GM18519 (cell line): ENCODE measurements around the gene RASGEF1C.

ENCODE experiments used
- ATAC-seq: cut with Tn5 transposase; IDR thresholded peaks from one replicate; pipeline ENCODE4 v1.9.1; 2021; ENCODE audit warnings: mild to moderate bottlenecking, moderate library complexity; ENCODE audit not compliant: unreplicated experiment, low FRiP score

RASGEF1C gene

DNA sequence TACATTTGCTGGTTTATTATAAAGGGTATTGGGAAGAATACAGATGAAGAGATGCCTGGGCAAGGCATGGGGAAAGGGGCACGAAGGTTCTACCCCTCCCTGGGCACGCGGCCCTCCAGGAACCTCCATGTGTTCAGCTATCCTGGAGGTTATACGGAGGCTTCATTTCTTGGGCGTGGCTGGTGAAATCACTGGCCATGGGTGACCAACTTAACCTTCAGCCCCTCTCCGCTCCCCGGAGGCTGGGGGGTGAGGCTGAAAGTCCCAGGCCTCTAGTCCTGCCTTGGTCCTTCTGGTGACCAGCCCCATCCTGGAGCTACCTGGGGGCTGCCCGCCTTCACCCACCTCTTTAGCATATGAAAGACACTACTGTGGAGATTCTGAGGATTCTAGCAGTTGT is 120.5 kb downstream of the RASGEF1C start:
- ATAC-seq = no peak

DNA sequence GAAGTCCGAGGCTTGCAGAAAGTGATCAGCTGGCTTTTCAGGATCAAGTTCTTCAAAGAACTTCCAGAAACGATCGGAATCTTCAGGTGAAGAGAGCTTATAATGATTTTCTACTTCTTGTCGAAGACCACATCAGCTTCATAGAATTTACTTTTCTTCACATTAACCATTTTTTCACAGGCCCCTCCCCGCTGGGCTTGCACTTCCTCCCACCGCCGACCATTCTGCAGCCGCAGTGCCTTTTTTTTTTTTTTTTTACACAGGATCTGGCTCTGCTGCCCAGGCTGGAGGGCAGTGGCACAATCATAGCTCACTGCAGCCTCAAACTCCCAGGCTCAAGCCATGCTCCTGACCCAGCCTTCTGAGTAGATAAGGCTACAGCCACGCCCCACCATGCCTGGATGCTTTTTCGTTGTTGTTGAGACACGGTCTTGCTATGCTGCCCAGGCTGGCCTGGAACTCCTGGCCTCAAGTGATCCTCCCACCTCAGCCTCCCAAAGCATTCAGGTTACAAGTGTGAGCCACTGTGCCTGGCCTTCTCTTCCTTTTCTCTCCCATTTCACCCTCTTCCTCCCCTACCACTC is 122.1 kb downstream of the RASGEF1C start:
- no peak for ATAC-seq

DNA sequence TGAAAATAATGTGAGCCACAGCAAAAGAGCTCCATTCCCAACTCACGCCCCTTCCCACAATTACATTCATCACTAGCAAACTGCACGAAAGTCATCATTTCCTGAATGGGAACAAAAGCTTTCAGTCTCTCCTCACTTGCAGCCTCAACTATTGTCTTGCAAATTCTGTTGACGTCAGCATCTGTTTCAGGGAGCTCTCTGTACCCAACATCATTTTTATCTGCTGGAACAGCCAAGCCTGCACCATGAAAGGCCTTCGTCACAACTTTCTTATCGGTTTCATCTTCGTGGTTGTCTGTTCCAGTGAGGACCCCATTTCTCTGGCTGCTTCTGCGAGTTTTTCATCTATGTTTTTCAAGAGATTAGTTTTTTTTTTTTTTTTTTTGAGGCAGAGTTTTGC is 123.2 kb downstream of the RASGEF1C start:
- ATAC-seq = no peak

DNA sequence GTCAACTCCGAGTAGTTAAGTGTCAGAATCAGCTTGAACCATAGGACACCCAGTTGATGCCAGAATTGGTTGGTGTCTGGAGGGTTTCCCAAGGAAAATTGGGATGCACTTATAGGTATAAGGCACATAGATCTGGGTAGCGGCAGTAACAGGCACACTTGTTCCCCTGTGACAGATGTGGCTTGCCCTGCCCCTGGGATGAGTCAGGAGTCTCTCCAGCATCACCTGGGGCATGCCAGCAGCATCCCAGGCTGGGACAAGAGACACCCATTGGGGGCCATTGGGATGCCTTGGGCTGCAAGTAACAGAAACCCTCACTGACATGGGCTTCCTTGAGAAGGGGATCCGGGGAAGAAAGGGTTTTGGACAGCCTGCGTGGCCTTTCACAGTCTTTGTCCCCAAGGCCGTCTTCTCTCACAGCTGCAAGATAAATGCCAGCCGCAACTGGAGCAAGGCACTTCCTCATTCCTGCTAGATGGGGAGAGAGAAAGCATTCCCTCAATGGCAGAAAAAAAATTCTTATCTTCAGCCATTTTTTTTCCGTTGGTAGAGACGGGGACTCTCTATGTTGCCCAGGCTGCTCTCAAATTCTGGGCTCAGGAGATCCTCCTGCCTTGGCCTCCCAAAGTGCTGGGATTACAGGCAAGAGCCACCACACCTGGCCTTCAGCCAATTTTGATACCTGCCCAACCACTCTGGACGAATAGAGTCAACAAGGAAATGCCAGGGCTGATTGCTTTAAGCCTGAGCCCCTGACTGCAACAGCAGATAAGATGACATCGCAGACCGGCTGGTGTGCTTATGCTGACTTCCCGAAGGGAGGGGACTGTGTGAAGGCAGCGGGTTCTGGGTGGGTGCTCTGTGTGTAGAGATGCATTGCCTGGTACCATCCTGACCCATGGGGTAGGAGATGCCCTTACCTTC is 124.1 kb downstream of the RASGEF1C start:
- no peak for ATAC-seq

DNA sequence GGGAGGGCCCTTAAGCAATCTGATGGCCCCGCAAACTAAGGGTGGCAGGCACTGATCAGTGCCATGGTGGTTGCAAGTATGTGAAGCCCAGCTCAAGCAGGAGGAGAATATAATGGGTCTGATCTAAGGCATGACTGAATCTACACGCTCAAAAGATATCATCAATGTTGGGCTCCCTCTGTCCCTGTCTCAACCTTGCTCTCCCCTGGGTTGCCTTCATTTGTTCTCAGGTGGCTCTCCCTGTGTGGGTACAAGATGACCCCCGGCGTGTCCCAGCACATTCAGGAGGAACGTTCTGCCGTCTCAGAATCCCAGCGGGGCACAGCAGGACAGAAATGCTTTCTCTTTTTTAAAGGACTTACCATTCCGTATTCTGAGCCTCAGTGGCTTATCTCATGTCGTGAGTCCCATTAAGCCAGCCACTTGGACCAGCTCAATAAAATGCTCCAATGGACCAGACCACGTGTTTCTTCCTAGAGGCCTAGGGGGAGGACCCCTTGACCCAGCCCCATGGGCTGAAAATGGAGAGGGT is 125.4 kb downstream of the RASGEF1C start:
- ATAC-seq = no peak

DNA sequence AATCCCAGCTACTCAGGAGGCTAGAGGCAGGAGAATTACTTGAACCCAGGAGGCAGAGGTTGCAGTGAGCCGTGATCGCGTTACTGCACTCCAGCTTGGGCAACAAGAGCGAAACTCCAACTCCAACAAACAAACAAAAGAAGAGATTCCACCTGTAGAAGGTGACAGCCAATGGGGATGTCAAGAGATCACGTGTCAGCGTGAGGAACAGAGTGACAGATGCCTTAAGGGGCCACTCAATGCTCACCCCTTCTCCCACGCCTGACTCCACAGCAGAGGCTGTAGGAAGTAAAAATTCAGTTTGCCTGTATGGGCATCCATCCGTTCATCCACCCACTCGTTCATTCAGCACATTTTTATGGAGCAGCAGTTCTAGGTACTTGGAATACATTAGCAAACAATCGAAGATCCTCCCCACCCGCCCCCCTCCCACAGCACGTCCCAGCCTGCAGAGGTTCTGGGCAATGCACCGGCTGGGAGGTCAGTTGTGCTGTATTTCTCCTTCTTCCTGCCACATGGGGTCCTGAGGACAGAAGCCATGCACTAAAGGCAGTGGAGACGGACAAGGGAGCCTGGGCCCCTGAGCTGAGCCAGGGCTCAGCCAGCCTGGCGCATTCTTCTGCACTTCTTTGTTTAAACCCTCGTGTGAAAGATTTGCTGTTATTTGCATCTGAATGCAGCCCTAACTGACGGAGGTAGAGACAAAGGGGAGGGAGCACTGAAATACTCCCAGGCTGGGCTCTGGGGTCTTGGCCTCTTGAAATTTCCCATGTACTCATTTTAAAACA is 126.2 kb downstream of the RASGEF1C start:
- ATAC-seq = no peak

DNA sequence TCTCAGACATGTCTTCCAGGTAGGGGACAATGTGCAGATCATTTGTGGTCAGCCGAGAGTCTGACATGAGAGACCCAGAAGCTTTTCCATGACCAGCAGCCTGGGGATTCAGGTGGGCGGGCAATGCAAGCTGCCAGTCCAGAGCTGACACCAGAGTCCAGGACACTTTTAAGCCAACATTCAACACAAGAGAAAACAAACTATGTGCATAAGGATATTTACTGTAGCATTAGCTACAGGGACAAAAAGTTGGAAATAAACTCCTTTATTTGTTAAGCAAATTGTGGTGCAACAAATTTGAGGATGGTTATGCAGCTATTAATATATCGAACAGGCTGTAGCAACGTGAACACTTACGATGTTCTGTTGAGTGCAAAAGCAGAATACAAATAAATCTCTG is 127.5 kb downstream of the RASGEF1C start:
- no peak for ATAC-seq

DNA sequence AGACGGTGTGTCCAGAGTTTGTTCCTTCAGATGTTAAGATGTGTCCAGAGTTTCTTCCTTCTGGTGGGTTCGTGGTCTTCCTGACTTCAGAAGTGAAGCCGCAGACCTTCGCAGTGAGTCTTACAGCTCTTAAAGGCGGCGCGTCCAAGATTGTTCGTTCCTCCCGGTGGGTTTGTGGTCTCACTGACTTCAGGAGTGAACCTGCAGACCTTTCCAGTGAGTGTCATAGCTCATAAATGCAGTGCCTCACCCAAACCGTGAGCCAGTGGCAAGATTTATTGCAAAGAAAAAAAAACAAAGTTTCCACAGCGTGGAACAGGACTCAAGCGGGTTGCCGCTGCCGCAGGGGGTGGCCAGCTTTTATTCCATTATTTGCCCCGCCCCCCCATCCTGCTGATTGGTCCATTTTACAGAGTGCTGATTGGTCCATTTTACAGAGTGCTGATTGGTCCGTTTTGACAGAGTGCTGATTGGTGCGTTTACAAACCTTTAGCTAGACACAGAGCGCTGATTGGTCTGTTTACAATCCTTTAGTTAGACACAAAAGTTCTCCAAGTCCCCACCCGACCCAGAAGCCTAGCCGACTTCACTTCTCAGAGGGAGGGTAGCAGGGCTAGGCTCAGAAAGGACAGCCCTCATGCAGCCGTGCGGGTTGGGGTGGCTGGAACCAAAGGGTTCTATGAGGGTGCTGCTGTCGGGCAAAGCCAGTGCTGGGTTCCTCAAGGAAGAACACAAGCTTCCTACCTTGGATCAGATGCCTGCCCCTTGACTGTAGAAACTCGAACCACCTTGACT is 128.3 kb downstream of the RASGEF1C start:
- no peak for ATAC-seq

DNA sequence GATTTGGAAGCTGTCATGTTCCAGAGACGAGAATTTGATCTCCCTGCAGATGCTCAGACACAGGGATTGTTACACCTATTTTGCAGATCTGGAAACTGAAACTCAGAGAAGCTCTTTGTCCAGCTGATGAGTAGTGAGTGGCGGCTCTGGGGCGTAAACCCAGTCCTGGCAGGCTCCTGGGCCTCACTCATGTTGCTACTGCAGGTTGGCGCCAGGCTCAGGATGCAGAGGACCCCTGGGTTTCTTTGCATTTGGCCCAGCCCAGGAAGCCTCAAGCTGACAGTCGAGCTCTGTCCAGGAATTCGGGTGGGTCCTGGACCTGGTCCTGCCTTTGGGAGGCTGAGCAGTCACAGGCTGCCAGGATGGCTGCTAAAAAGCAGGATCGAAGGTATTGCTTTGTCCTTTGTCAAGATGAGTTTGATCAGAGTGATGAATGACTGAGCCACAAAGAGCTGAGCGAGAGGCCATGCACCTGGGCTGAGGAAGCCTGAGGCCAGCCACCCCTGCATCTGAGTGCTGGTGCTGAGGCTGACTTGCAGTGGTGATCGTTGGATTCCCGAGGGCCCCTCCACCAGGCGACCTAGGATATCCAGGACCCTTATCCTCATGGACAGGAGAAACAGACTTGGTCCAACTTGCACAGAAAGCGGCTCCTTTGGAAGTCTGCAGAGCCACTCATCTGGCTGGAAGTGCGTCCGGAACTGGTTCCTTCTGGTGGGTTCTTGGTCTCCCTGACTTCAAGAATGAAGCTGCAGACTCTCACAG is 129.1 kb downstream of the RASGEF1C start:
- ATAC-seq = no peak

DNA sequence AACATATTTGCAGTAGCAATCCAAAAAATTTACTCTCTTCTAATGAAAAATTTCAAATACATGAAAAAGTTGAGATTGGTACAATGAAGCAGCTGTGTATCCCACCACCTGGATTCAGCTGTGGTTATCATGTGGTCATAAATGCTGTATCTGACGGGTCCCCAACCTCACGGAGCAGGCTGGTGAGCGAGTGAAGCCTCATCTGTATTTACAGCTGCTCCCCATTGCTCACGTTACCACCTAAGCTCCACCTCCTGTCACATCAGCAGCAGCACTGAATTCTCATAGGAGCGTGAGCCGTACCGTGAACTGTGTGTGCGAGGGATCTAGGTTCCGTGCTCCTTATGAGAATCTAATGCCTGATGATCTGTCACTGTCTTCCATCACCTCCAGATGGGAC is 130.7 kb downstream of the RASGEF1C start:
- ATAC-seq = no peak

DNA sequence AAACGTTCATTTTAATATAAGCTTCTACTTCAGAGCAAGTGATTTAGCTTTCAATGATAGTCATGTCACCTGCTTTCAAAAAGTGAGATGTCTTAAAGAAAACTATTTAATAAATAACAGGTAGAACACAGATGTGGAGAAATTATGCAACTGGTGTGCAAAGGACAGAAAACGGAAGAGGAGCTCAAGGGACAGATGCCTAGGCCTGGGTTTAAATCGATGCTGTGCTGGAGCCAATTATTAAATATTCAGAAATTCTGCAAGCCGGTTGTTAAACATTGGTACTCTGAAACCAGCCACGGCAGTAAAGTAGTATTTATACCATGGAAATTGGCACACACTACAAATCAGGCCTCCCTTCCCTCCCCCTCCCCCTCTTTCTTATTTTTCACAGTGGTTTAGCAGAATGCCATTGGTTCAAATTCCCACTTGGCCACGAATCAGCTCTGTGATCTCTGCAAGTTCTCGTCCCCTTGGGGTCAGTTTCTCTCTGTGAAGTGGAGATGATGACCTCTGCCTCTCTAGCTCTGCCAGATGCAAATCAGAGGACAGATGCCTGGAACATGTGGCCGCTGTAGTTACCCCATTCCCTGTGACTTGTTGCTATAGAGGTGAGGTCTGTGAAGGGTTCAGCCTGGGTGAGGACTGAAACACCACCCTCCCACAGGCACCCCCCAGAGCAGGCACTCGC is 131.3 kb downstream of the RASGEF1C start:
- no peak for ATAC-seq

DNA sequence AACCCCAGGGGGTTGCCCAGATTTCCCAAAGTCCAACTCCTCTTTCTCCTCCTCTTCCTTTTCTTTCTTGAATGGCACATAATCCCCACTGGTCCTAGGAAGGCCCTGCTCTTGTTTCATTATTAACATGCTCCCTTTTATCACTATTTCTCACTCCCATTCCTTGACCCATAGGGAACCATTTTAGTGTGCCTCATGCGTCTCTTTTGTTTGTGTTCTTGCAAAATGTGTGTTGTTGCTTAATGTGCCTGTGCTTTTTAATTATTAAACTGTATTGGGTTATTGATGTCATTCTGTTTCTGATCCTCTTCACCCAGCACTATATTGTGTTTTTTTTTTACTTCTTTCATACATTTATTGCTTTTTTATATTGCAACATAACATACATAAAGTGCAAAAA is 133.3 kb downstream of the RASGEF1C start:
- ATAC-seq = no peak

DNA sequence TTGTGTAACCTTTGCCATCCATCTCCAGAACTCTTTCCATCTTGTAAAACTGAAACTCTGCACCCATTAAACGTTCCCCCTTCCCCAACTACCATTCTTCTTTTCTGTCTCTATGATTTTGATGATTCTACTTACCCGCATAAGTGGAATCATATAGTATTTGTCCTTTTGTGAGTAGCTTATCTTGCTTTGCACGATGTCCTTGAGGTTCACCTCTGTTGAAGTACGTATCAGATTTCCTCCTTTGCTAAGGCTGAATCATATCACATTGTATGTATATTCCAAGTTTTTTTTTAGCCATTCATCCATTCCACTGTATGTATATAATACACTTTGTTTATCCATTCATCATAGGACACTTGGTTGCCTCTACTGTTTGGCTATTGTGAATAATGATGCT is 134.5 kb downstream of the RASGEF1C start:
- ATAC-seq = no peak

DNA sequence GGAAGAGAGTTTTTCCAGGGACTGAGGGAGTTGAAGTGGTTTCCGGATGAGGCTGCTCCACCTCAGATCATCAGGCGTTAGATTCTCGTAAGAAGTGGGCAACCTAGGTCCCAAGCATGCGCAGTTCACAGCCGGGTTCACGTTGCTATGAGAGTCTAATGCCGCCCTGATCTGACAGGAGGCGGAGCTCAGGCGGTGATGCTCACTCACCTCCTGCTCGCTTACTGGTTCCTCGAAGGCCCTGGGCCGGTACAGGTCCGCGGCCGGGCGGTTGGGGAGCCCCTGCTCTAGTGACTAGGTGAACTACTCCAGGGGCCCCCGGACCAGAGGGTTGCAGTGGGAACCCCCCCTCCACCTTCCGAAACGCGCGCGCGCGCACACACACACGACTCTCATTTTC is 136.5 kb downstream of the RASGEF1C start:
- ATAC-seq = no peak

DNA sequence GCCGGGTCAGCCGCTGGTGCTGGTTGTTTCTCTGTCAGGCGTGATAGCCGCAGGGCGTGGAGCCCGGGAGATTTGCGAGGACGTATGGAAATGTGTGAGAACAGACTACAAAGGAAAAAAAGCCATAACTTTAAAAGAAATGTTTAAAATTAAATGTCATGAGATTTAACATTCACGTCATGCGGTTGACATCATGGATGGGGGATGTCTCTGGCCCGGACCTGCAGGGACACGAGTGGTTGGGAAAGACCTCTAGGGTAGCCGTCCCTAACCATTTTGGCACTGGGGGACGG is 136.8 kb downstream of the RASGEF1C start:
- no peak for ATAC-seq

DNA sequence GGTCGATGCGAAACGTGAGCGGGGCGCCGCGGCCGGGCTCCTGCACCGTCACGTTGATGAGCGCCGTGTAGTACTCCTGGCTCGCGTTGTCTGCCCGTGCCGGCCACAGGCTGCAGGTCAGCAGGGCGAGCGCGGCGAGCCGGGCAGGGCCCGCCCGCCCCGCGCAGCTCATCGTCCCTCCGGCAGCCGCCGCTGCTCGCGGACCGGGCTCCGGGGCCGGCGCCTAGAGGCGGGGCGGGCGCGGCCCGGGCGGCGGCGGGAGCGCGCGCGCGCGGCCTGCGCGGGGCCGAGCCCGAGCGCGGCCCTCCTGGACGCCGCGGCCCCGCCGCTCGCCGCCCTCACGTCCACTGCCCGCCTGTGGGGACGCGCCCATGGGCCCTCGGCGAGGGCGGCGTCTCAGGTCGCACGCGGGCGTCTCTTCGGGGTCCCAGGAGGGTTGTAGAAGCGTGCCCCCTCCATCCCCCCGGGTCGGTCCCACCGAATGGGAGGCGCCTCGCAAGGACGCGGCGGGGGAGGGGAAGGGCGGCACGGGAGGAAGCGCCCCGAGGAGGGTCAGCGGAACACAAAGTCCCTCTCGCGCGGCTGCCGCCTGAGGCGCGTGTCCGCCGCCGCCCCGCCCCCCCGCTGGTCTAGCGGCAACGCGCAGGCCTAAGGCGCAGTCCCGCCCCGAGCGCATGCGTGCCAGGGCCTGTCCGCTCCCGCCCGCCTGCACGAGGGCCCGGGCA is 137.3 kb downstream of the RASGEF1C start, which contains the start of gene RNF130:
Gene RNF130 (minus strand): TSS at position 229 of the 725 bp plus-strand sequence. CDS start 57 bp downstream, at position 172.
- ATAC-seq = no peak

DNA sequence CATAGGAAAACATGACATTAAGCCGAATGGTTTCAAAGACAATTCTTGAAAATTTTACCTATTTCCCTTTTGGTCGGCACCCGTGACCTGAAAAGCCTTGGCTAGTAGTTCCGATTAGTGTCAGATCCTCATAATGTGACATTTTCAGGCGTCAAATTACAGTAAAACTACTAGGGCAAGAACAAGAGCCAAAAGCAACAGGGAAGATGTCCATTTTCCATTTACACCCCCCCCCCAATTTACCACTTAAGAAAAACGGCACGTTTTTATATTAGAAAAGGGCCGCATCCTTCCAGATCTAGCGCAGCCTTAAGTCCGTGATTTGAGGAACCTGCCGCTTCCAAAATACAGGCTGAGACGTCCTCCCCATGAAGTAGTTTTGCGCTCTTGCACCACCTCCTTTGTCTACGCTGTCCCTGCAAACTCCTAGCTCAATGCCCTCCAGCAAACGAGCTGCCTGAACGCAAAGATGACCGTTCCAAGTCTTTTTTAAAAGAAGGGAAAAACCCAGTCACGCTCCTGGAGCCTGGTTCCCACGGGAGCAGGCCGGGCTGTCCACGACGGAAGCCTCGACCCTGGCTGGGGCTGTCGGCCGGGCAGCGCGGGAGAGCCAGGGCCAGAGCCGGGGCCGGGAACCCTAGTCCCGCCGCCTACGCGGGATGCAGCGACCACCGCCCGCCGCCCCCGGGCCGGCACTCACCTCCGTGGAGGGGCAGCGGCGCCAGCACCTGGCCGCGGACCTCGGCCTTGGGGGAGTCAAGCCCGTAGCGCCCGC is 138.1 kb downstream of the RASGEF1C start:
- ATAC-seq = no peak
